ENCODE data around the gene BNC2. TPM values are rescaled to one million over a fixed set of nuclear protein-coding genes. Genes with fewer than 3 reads are reported as not detected.
A peak's percentile ranks its signal among the peaks of the same experiment; 100 is the strongest.

BNC2 gene
- total RNA-seq, 1 donor from 2014 or later = 38.0 TPM

DNA sequence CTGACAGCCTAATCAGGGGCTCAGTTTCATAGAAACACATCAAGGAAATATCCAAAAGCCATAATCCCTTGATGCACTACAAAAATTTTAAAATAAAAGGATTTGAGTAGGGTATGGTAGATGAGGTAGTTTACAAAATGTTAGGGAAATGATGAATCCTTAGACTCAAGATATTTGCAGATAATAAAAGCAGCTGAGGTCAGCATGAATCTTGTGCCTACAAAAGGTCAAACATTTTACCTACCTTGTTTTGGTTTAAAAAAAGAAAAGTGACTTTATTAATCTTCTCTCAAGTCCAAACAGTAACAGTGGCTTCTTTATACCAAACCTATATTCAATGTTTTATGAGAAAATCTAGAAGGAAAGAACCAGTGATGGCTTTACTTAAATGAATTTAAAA, 135.5 kb downstream of the BNC2 start:
- Histone ChIP-seq H3K27ac (ENCODE audit: low read depth, low read length) (no peak overlapping the region), H4K20me1 (ENCODE audit: insufficient read depth, low read length) (no peaks in the 10 kb centered on the region), H3K4me2 (ENCODE audit: low read length) (no peak overlapping the region), H3K9me3 (ENCODE audit: insufficient read depth, low read depth, low read length) (no peaks in the 10 kb centered on the region), H3K9ac (ENCODE audit: low read length) (no peak overlapping the region), H3K27me3 (ENCODE audit: insufficient read depth, low read length) (no peaks in the 10 kb centered on the region), H3K4me1 (ENCODE audit: insufficient read depth, low read length) (no peaks in the 10 kb centered on the region), H3K36me3 (ENCODE audit: insufficient read depth, low read length) (no peaks in the 10 kb centered on the region), H3K4me3 (ENCODE audit: insufficient read depth, low read depth, low read length) (no peak overlapping the region), H2AFZ (ENCODE audit: low read depth, low read length) (no peak overlapping the region), H3K79me2 (ENCODE audit: insufficient read depth, low read length) (no peaks in the 10 kb centered on the region)
- peaks cover 4% of the 10 kb centered on the region for H3K36me3 Mint-ChIP-seq (ENCODE audit: low read depth, unreplicated experiment)
- H3K27ac Mint-ChIP-seq (ENCODE audit: unreplicated experiment) = no peak overlapping the region
- H3K4me1 Mint-ChIP-seq (ENCODE audit: low read depth, unreplicated experiment) = peaks cover 3% of the 10 kb centered on the region
- H3K9me3 Mint-ChIP-seq (ENCODE audit: unreplicated experiment) = no peaks in the 10 kb centered on the region
- H3K4me3 Mint-ChIP-seq (ENCODE audit: unreplicated experiment) = no peak overlapping the region
- H3K27me3 Mint-ChIP-seq (ENCODE audit: low read depth, unreplicated experiment) = no peaks in the 10 kb centered on the region
- FAIRE-seq = no peak
- no peak for DNase-seq (ENCODE audit: low read depth)
- TF ChIP-seq EZH2 (IDR thresholded peaks at IDR 0.05; ENCODE audit: insufficient read depth, low read length) = no peak
- no peak for TF ChIP-seq CTCF (IDR thresholded peaks at IDR 0.05; ENCODE audit: insufficient read depth, low read depth, low read length)

- Histone ChIP-seq H3K9ac (ENCODE audit: low read length) (no peak overlapping the region), H3K4me2 (ENCODE audit: low read length) (no peak overlapping the region), H3K9me3 (ENCODE audit: insufficient read depth, low read depth, low read length) (no peaks in the 10 kb centered on the region), H3K4me1 (ENCODE audit: insufficient read depth, low read length) (peaks cover 11% of the 10 kb centered on the region), H3K36me3 (ENCODE audit: insufficient read depth, low read length) (no peaks in the 10 kb centered on the region), H3K27me3 (ENCODE audit: insufficient read depth, low read length) (no peaks in the 10 kb centered on the region), H2AFZ (ENCODE audit: low read depth, low read length) (no peak overlapping the region), H3K4me3 (ENCODE audit: insufficient read depth, low read depth, low read length) (no peak overlapping the region), H3K79me2 (ENCODE audit: insufficient read depth, low read length) (peaks cover 13% of the 10 kb centered on the region), H3K27ac (ENCODE audit: low read depth, low read length) (no peak overlapping the region), H4K20me1 (ENCODE audit: insufficient read depth, low read length) (no peaks in the 10 kb centered on the region)
- Mint-ChIP-seq H3K36me3 (ENCODE audit: low read depth, unreplicated experiment) (peaks cover 4% of the 10 kb centered on the region), H3K27me3 (ENCODE audit: low read depth, unreplicated experiment) (no peaks in the 10 kb centered on the region), H3K4me3 (ENCODE audit: unreplicated experiment) (no peak overlapping the region), H3K4me1 (ENCODE audit: low read depth, unreplicated experiment) (peaks cover 18% of the 10 kb centered on the region), H3K9me3 (ENCODE audit: unreplicated experiment) (no peaks in the 10 kb centered on the region), H3K27ac (ENCODE audit: unreplicated experiment) (no peak overlapping the region)
- TF ChIP-seq EZH2 (IDR thresholded peaks at IDR 0.05; ENCODE audit: insufficient read depth, low read length) (no peak), CTCF (IDR thresholded peaks at IDR 0.05; ENCODE audit: insufficient read depth, low read depth, low read length) (no peak)
- FAIRE-seq = no peak
- DNase-seq (ENCODE audit: low read depth) = no peak
Measured at GRCh38 chr9:16732546-16732945, 137.9 kb downstream of the BNC2 start.

- Histone ChIP-seq H3K36me3 (ENCODE audit: insufficient read depth, low read length) (no peaks in the 10 kb centered on the region), H3K9ac (ENCODE audit: low read length) (no peak overlapping the region), H3K4me1 (ENCODE audit: insufficient read depth, low read length) (peaks cover 19% of the 10 kb centered on the region), H3K4me2 (ENCODE audit: low read length) (no peak overlapping the region), H4K20me1 (ENCODE audit: insufficient read depth, low read length) (no peaks in the 10 kb centered on the region), H3K27ac (ENCODE audit: low read depth, low read length) (no peak overlapping the region), H3K79me2 (ENCODE audit: insufficient read depth, low read length) (peaks cover 30% of the 10 kb centered on the region), H3K27me3 (ENCODE audit: insufficient read depth, low read length) (no peaks in the 10 kb centered on the region), H3K4me3 (ENCODE audit: insufficient read depth, low read depth, low read length) (no peak overlapping the region), H3K9me3 (ENCODE audit: insufficient read depth, low read depth, low read length) (no peaks in the 10 kb centered on the region), H2AFZ (ENCODE audit: low read depth, low read length) (no peak overlapping the region)
- FAIRE-seq (no peak), DNase-seq (ENCODE audit: low read depth) (no peak)
- peaks cover 4% of the 10 kb centered on the region for H3K36me3 Mint-ChIP-seq (ENCODE audit: low read depth, unreplicated experiment)
- TF ChIP-seq CTCF (IDR thresholded peaks at IDR 0.05; ENCODE audit: insufficient read depth, low read depth, low read length) = no peak
- TF ChIP-seq EZH2 (IDR thresholded peaks at IDR 0.05; ENCODE audit: insufficient read depth, low read length) = no peak
- H3K9me3 Mint-ChIP-seq (ENCODE audit: unreplicated experiment) = no peaks in the 10 kb centered on the region
- H3K27me3 Mint-ChIP-seq (ENCODE audit: low read depth, unreplicated experiment) = no peaks in the 10 kb centered on the region
- H3K4me3 Mint-ChIP-seq (ENCODE audit: unreplicated experiment) = no peak overlapping the region
- H3K27ac Mint-ChIP-seq (ENCODE audit: unreplicated experiment) = peak overlapping the region; percentile 59
- peaks cover 25% of the 10 kb centered on the region for H3K4me1 Mint-ChIP-seq (ENCODE audit: low read depth, unreplicated experiment)
Measured at GRCh38 chr9:16730162-16730561, 140.3 kb downstream of the BNC2 start.

Data from astrocyte (in vitro differentiated cells and primary cell).